K562 (cell line): ENCODE data around the gene BCAN. TPM values are rescaled to one million over a fixed set of nuclear protein-coding genes. Genes with fewer than 3 reads are reported as not detected.

ENCODE experiments used
- ATAC-seq: fragments of 200-7000 bp; cut with Tn5 transposase; 3 replicates; pipeline ENCODE4 v1.9.1; 2020; ENCODE audit warnings: moderate library complexity
- BruUV-seq: library from RNA; stranded (reverse); fragments of 400-500 nt; replicated peaks from 2 replicates; lab custom pipeline; 2021; lab: Mats Ljungman, UMichigan
- CTCF ChIA-PET: fragments of 300-600 bp; formaldehyde crosslinking; extraction: SDS; loops from one replicate; lab custom pipeline; 2021; ENCODE audit warnings: low intra/inter-chr PET ratio; lab: Yijun Ruan, JAX
- POLR2A ChIA-PET: fragments of 300-600, 350-650 bp; sonication (Branson Sonifier 250); formaldehyde crosslinking; extraction: SDS; loops from one replicate; lab custom pipeline; 2021; ENCODE audit warnings: antibody characterized with exemption, inconsistent platforms; lab: Yijun Ruan, JAX
- DNase-seq, 4 experiments: peaks; one replicate each; pipeline versions ENCODE4 v3.0.0 to v3.0.0-alpha.2; 2011 to 2018; ENCODE audit warnings: low spot score in 3 of 4, mixed read lengths in 3 of 4; ENCODE audit errors: extremely low read depth in 1 of 4
- FAIRE-seq: peaks from 2 replicates; lab custom pipeline; 2011; peaks lifted over from hg19 to GRCh38; lab: Jason Lieb, UNC
- H2AFZ ChIP-seq: 2 replicates; pipeline ENCODE4 v1.6.0; 2011; ENCODE audit warnings: low read depth, low read length, control low read depth, inconsistent platforms
- H3K27ac ChIP-seq: fragments of 200-600 bp; 3 replicates; pipeline ENCODE4 v1.8.0; 2011; ENCODE audit warnings: low read depth, mild to moderate bottlenecking, control low read depth, inconsistent platforms, low read length, moderate library complexity, mixed read lengths; ENCODE audit errors: extremely low read depth
- H3K27me3 ChIP-seq, 2 experiments: fragments of 300-600 bp in 1 of 2; 2 replicates in 1 of 2; 3 replicates in 1 of 2; pipeline versions ENCODE4 v1.6.0 to v1.8.0; 2011; ENCODE audit warnings: inconsistent platforms in 2 of 2, low read length in 2 of 2, mild to moderate bottlenecking in 1 of 2, mixed read lengths in 1 of 2, moderate library complexity in 1 of 2; ENCODE audit not compliant: control insufficient read depth in 2 of 2, insufficient read depth in 2 of 2
- H3K36me3 ChIP-seq: fragments of 300-600 bp; 3 replicates; pipeline ENCODE4 v1.8.0; 2011; ENCODE audit warnings: mild to moderate bottlenecking, low read length, inconsistent platforms; ENCODE audit not compliant: control insufficient read depth, insufficient read depth
- H3K4me1 ChIP-seq, 2 experiments: fragments of 200-600 bp in 1 of 2; replicated peaks in 1 of 2; 2 replicates in 1 of 2; 3 replicates in 1 of 2; pipeline versions ENCODE4 v1.5.1 to v1.8.0; 2011; ENCODE audit warnings: inconsistent platforms in 2 of 2, low read length in 2 of 2, mild to moderate bottlenecking in 1 of 2, mixed read lengths in 1 of 2, moderate library complexity in 1 of 2; ENCODE audit not compliant: control insufficient read depth in 2 of 2, insufficient read depth in 2 of 2
- H3K4me2 ChIP-seq: 2 replicates; pipeline ENCODE4 v1.6.1; 2011; ENCODE audit warnings: low read length, control low read depth, inconsistent platforms, mixed read lengths; ENCODE audit not compliant: insufficient read depth
- H3K4me3 ChIP-seq: fragments of 200-600 bp; sonication (generic), shearing (Covaris generic); 2 replicates; pipeline ENCODE4 v1.5.1; 2016; ENCODE audit warnings: control low read depth, inconsistent platforms
- H3K79me2 ChIP-seq: fragments of 200-600 bp; 3 replicates; pipeline ENCODE4 v1.8.0; 2011; ENCODE audit warnings: low read length, inconsistent platforms; ENCODE audit not compliant: control insufficient read depth, insufficient read depth
- H3K9ac ChIP-seq, 2 experiments: 2 replicates each; pipeline versions ENCODE4 v1.6.0 to v1.6.1; 2011; ENCODE audit warnings: low read depth in 2 of 2, low read length in 2 of 2, control low read depth in 1 of 2, inconsistent platforms in 1 of 2, mild to moderate bottlenecking in 1 of 2, mixed read lengths in 1 of 2; ENCODE audit not compliant: insufficient read depth in 1 of 2
- H3K9me1 ChIP-seq: one replicate; pipeline ENCODE4 v1.6.0; 2011; ENCODE audit warnings: inconsistent platforms, mild to moderate bottlenecking, low read length, moderate library complexity; ENCODE audit not compliant: control insufficient read depth, insufficient read depth
- H3K9me3 ChIP-seq: replicated peaks from 2 replicates; pipeline ENCODE4 v1.5.1; 2011; ENCODE audit warnings: low read depth, low read length, inconsistent platforms; ENCODE audit not compliant: control insufficient read depth, insufficient read depth
- H4K20me1 ChIP-seq: replicated peaks from 2 replicates; pipeline ENCODE4 v1.6.1; 2011; ENCODE audit warnings: low read length, inconsistent platforms, mixed read lengths; ENCODE audit not compliant: control insufficient read depth, insufficient read depth
- BMI1 ChIP-seq: fragments of 150-350 bp; IDR thresholded peaks from 2 replicates; pipeline ENCODE4 v1.6.1; 2014; ENCODE audit warnings: low read length
- CBX2 ChIP-seq: fragments of 200-600 bp; sonication (generic); IDR thresholded peaks from one replicate; pipeline ENCODE4 v1.6.1; 2012; ENCODE audit warnings: mild to moderate bottlenecking, low read length, inconsistent platforms; ENCODE audit not compliant: insufficient read depth, poor library complexity, severe bottlenecking
- CBX3 ChIP-seq, 2 experiments: IDR thresholded peaks; 1 replicate in 1 of 2; 2 replicates in 1 of 2; pipeline ENCODE4 v1.6.1; 2012; ENCODE audit warnings: inconsistent platforms in 2 of 2, low read length in 2 of 2, borderline replicate concordance in 1 of 2, control low read depth in 1 of 2
- ETV6 ChIP-seq, 3 experiments: fragments of 150-350 bp in 1 of 3; sonication (generic) in 1 of 3; formaldehyde crosslinking in 1 of 3; IDR thresholded peaks; 2 replicates each; pipeline versions ENCODE4 v1.6.1 to v1.8.0; 2014 to 2022; ENCODE audit warnings: borderline replicate concordance in 2 of 3, low read depth in 2 of 3, antibody characterized with exemption in 1 of 3, low read length in 1 of 3, mild to moderate bottlenecking in 1 of 3, missing genetic modification reagents in 1 of 3
- HES1 ChIP-seq: fragments of 450-650 bp; IDR thresholded peaks from 2 replicates; pipeline ENCODE4 v1.6.1; 2016; ENCODE audit warnings: low read depth, mild to moderate bottlenecking, moderate library complexity
- NONO ChIP-seq, 2 experiments: fragments of 200-400 bp in 1 of 2; fragments of 450-650 bp in 1 of 2; formaldehyde crosslinking in 1 of 2; IDR thresholded peaks; 2 replicates each; pipeline ENCODE4 v1.6.1; 2017; ENCODE audit warnings: low read depth in 2 of 2, mild to moderate bottlenecking in 2 of 2, moderate library complexity in 2 of 2, low read length in 1 of 2
- PPARD ChIP-seq: fragments of 250-450 bp; sonication (Bioruptor Pico); IDR thresholded peaks from 2 replicates; pipeline ENCODE4 v1.8.0; 2022; ENCODE audit warnings: inconsistent platforms, mild to moderate bottlenecking, moderate library complexity
- SMAD4 ChIP-seq: fragments of 250-450 bp; sonication (Bioruptor Pico); conservative IDR thresholded peaks from 2 replicates; pipeline ENCODE4 v1.8.0; 2021; ENCODE audit warnings: inconsistent platforms, mild to moderate bottlenecking, moderate library complexity
- TCFL5 ChIP-seq: fragments of 250-450 bp; sonication (Bioruptor Pico); conservative IDR thresholded peaks from 2 replicates; pipeline ENCODE4 v1.6.1; 2021; ENCODE audit warnings: mild to moderate bottlenecking, moderate library complexity, matching md5 sums
- WGBS: fragments of 100-300 bp; shearing (Covaris generic); methylation state at CpG from one replicate; pipeline ENCODE4 v1.1.6; 2016; ENCODE audit warnings: low coverage, mixed read lengths; ENCODE audit not compliant: insufficient coverage; ENCODE audit errors: missing lambda C conversion rate; 5-methylcytosine and 5-hydroxymethylcytosine counted together
- in situ Hi-C: fragments of 300-500 bp; cut with MboI; formaldehyde crosslinking; loops from 4 replicates; pipeline ENCODE4 v1.15.0; 2018; ENCODE audit warnings: inconsistent platforms, mixed read lengths
- intact Hi-C: fragments of 100-400 bp; cut with micrococcal nuclease; formaldehyde crosslinking; loops from 2 replicates; pipeline ENCODE4 v1.14.2; 2022
- polyA plus RNA-seq, 8 experiments: library from polyadenylated mRNA; depleted of rRNA in 4 of 8; stranded (reverse) in 5 of 8; unstranded in 3 of 8; fragments of >200 nt; fragmentation: Nextera tagmentation in 2 of 8; fragmentation: Illumina TruSeq in 1 of 8; extraction: Ambion mirVana in 2 of 8; extraction: Trizol in 1 of 8; gene quantifications; 2 replicates each; pipeline versions ENCODE4 v1.2.1 to v1.2.3, GENCODE V29; 2011 to 2014; ENCODE audit warnings: inconsistent platforms in 1 of 8, missing spikeins in 1 of 8
- total RNA-seq, 7 experiments: library from RNA; depleted of rRNA in 6 of 7; stranded (reverse); fragments of >200 nt in 6 of 7; fragmentation: Illumina TruSeq in 2 of 7; extraction: Trizol in 2 of 7; gene quantifications; 2 replicates each; pipeline versions ENCODE4 v1.2.1 to v1.2.3, GENCODE V29; 2011 to 2021; ENCODE audit warnings: low replicate concordance in 1 of 7

BCAN gene
- total and polyA plus RNA-seq, 9 of the 15 experiments (the other 6 are each of a cell fraction or from before 2014, with no cell fraction given): 0.04 to 0.33 (median 0.14) TPM; not detected in 5

GRCh38 chr1:156632355-156632754, 9.6 kb upstream of the BCAN start:
- Histone ChIP-seq H4K20me1 (0 out of 2 replicates have a peak, but pooled peaks cover 3% of the 10 kb centered on the region), H3K9me3 (no peaks in the 10 kb centered on the region), H3K27ac (no peak overlapping the region), H3K4me2 (no peak overlapping the region), H3K36me3 (no peaks in the 10 kb centered on the region), H3K79me2 (no peaks in the 10 kb centered on the region), H3K9me1 (no peaks in the 10 kb centered on the region), H3K27me3 (peaks cover 20% of the 10 kb centered on the region in 2 experiments; a peak in 4 of 5 replicates), H2AFZ (no peak overlapping the region), H3K4me1 (peaks cover 0 to 3% of the 10 kb centered on the region in 2 experiments; a peak in 1 of 5 replicates), H3K9ac (no peak overlapping the region), H3K4me3 (no peak overlapping the region)
- CTCF ChIA-PET: no interaction called here
- no peak for DNase-seq
- intact Hi-C loops: no loop called here
- in situ Hi-C loops: no loop called here
- no peak for FAIRE-seq
- no TSS peak for BruUV-seq
- WGBS: 0% methylated on average over 3 of the region's 3 CpGs
- ATAC-seq: no peak
- TF ChIP-seq CBX2: no peak
- no peak for TF ChIP-seq TCFL5 (CRISPR knock-in tag)
- no peak for TF ChIP-seq PPARD
- no peak for TF ChIP-seq HES1
- TF ChIP-seq BMI1: no peak
- TF ChIP-seq ETV6 (IDR thresholded peaks at IDR 0.05; ENCODE audit: borderline replicate concordance in 1 of 2, low read depth in 2 of 2, low read length in 1 of 2): no peak
- no peak for TF ChIP-seq ETV6 (CRISPR knock-in tag; IDR thresholded peaks at IDR 0.05; ENCODE audit: borderline replicate concordance)
- TF ChIP-seq CBX3 (IDR thresholded peaks at IDR 0.05; ENCODE audit: borderline replicate concordance in 1 of 2, low read length in 2 of 2): no peak
- no peak for TF ChIP-seq SMAD4
- TF ChIP-seq NONO (IDR thresholded peaks at IDR 0.05; ENCODE audit: low read depth in 2 of 2, low read length in 1 of 2): no peak
- TF ChIP-seq, all 486 proteins: peak for 0
- POLR2A ChIA-PET: interaction anchor here (0.6 to 3.3 kb wide), 3 partner anchors 9 to 227 kb away, joined by 3 to 21 read pairs (median 3); partner anchors contain the start of gene BCAN
